ENCODE measurements around the gene LRRN3. TPM values are rescaled to one million over a fixed set of nuclear protein-coding genes. Genes with fewer than 3 reads are reported as not detected.

The LRRN3 gene
- total RNA-seq, 2 experiments from 2014 or later, result 5.4 to 5.8 TPM

GRCh38 chr7:111108496-111108895 lies 17.6 kb downstream of the LRRN3 start:
- DNase-seq, result no peak
- Mint-ChIP-seq H3K4me1 (ENCODE audit: low read depth) (peaks cover 57% of the 10 kb centered on the region), H3K27me3 (ENCODE audit: low read depth) (no peaks in the 10 kb centered on the region), H3K4me3 (no peak overlapping the region), H3K27ac (no peak overlapping the region), H3K9me3 (peaks cover 1% of the 10 kb centered on the region), H3K36me3 (ENCODE audit: low read depth) (peaks cover 22% of the 10 kb centered on the region)
- intact Hi-C loops (cut with micrococcal nuclease), result loop anchor here (1.0 kb wide), 1 partner anchor 14 kb away; no protein-coding TSS in a partner anchor
- CTCF ChIA-PET, result interaction anchor here (0.9 kb wide), 1 partner anchor 10 kb away, joined by 4 read pairs; no protein-coding TSS in a partner anchor

- Mint-ChIP-seq H3K36me3 (ENCODE audit: low read depth) (peaks cover 23% of the 10 kb centered on the region), H3K27ac (peak overlapping the region; percentile 53), H3K9me3 (peaks cover 1% of the 10 kb centered on the region), H3K27me3 (ENCODE audit: low read depth) (no peaks in the 10 kb centered on the region), H3K4me3 (no peak overlapping the region), H3K4me1 (ENCODE audit: low read depth) (peaks cover 47% of the 10 kb centered on the region)
- no peak for DNase-seq
- intact Hi-C loops (cut with micrococcal nuclease), result no loop called here
- CTCF ChIA-PET, result interaction anchor here (1.6 to 1.7 kb wide), 2 partner anchors 13 to 26 kb away, joined by 7 to 9 read pairs; no protein-coding TSS in a partner anchor
Observed at GRCh38 chr7:111112439-111112838, 21.5 kb downstream of the LRRN3 start.

- Mint-ChIP-seq H3K9me3 (peaks cover 1% of the 10 kb centered on the region), H3K27me3 (ENCODE audit: low read depth) (no peaks in the 10 kb centered on the region), H3K4me1 (ENCODE audit: low read depth) (peaks cover 42% of the 10 kb centered on the region), H3K27ac (peak overlapping the region; percentile 84), H3K36me3 (ENCODE audit: low read depth) (peaks cover 28% of the 10 kb centered on the region), H3K4me3 (no peak overlapping the region)
- intact Hi-C loops (cut with micrococcal nuclease), result loop anchor here (1.0 kb wide), 1 partner anchor 25 kb away; no protein-coding TSS in a partner anchor
- CTCF ChIA-PET, result interaction anchor here (0.7 to 1.6 kb wide), 2 partner anchors 11 to 25 kb away, joined by 3 to 7 read pairs; no protein-coding TSS in a partner anchor
- DNase-seq, result no peak
Observed at GRCh38 chr7:111113263-111114017, 22.5 kb downstream of the LRRN3 start.

DNA sequence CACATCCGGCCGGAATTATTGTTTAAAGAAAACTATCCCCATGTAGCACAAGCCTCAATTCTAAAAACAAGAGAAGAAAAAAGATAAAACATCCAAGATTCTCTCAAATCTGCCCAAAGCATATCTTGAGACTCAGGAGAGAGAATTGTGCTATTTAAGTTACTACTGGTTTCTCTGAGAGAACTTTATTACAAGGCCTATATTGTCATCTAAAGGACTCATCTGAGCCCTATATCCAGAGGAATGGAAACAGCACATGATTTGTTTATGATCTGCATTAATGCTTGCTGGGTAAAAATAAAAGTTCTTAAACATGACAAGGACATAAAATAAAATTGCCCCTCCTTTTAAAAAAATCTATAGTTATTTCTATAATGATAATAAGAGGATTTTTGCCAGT lies 25.0 kb downstream of the LRRN3 start:
- H3K9me3 Mint-ChIP-seq, result peaks cover 7% of the 10 kb centered on the region
- H3K36me3 Mint-ChIP-seq (ENCODE audit: low read depth), result peaks cover 38% of the 10 kb centered on the region
- intact Hi-C loops (cut with micrococcal nuclease), result no loop called here
- peaks cover 37% of the 10 kb centered on the region for H3K4me1 Mint-ChIP-seq (ENCODE audit: low read depth)
- DNase-seq, result no peak
- peak overlapping the region; percentile 15 for H3K27ac Mint-ChIP-seq
- no peak overlapping the region for H3K4me3 Mint-ChIP-seq
- H3K27me3 Mint-ChIP-seq (ENCODE audit: low read depth), result no peaks in the 10 kb centered on the region
- CTCF ChIA-PET, result no interaction called here

DNA sequence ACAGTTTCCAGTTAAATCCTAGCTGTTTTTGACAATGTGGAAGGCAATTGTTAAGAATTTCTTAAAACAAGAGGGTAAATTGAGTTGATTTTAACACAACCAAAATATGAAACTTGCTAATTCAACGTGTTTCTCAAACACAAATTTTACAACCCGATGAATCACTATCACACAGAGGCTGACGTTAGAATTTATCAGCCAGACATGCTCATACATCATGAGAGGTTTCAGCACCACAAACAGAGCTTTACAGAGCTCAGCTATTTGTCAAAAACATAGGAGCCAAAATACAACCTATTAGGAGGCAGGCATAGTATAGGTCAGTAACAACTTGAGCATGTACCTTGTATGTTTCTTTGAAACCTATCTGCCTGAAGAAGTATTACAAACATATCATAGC lies 36.1 kb downstream of the LRRN3 start:
- Mint-ChIP-seq H3K27ac (no peak overlapping the region), H3K9me3 (peaks cover 25% of the 10 kb centered on the region), H3K36me3 (ENCODE audit: low read depth) (peaks cover 25% of the 10 kb centered on the region), H3K4me3 (no peak overlapping the region), H3K4me1 (ENCODE audit: low read depth) (no peaks in the 10 kb centered on the region), H3K27me3 (ENCODE audit: low read depth) (no peaks in the 10 kb centered on the region)
- CTCF ChIA-PET, result no interaction called here
- no peak for DNase-seq
- intact Hi-C loops (cut with micrococcal nuclease), result no loop called here

DNA sequence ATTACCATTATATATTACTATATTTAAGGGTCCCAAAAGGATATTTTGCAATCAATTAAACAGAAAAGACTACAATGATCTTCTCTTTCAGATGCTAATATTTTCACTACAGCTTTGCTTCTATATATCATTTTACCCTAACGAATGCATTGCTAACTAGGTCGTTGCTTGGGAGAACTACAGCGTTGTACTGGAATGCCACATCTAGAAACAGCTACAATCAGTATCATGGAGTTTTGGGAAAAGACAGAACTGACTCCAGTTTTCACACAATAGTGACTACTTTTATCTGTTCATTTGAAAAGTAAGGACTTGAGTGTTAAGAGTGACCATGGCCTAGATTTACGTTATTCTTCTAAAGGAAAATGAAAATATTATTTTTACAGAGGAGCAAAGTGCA lies 38.5 kb downstream of the LRRN3 start:
- no peak overlapping the region for H3K27ac Mint-ChIP-seq

GRCh38 chr7:111132833-111133232 lies 41.9 kb downstream of the LRRN3 start:
- Mint-ChIP-seq H3K4me3 (no peak overlapping the region), H3K9me3 (peaks cover 4% of the 10 kb centered on the region), H3K27ac (no peak overlapping the region), H3K27me3 (ENCODE audit: low read depth) (no peaks in the 10 kb centered on the region), H3K36me3 (ENCODE audit: low read depth) (peaks cover 1% of the 10 kb centered on the region), H3K4me1 (ENCODE audit: low read depth) (peaks cover 5% of the 10 kb centered on the region)
- no peak for DNase-seq
- intact Hi-C loops (cut with micrococcal nuclease), result no loop called here
- CTCF ChIA-PET, result no interaction called here

More for the DNA sequence above, 38.5 kb downstream of the LRRN3 start:
- Mint-ChIP-seq H3K9me3 (peaks cover 14% of the 10 kb centered on the region), H3K4me3 (no peak overlapping the region), H3K4me1 (ENCODE audit: low read depth) (no peaks in the 10 kb centered on the region), H3K36me3 (ENCODE audit: low read depth) (peaks cover 9% of the 10 kb centered on the region), H3K27me3 (ENCODE audit: low read depth) (no peaks in the 10 kb centered on the region)
- DNase-seq, result no peak
- intact Hi-C loops (cut with micrococcal nuclease), result no loop called here
- CTCF ChIA-PET, result no interaction called here

- H3K4me3 Mint-ChIP-seq, result peak overlapping the region; percentile 62
Observed at GRCh38 chr7:111137296-111138192, 46.6 kb downstream of the LRRN3 start.

GRCh38 chr7:111138193-111138569 lies 47.3 kb downstream of the LRRN3 start:
- DNase-seq, result peak; percentile 86
- Mint-ChIP-seq H3K4me3 (peak overlapping the region; percentile 62), H3K36me3 (ENCODE audit: low read depth) (no peaks in the 10 kb centered on the region), H3K4me1 (ENCODE audit: low read depth) (peaks cover 32% of the 10 kb centered on the region), H3K9me3 (no peaks in the 10 kb centered on the region), H3K27ac (peak overlapping the region; percentile 92), H3K27me3 (ENCODE audit: low read depth) (no peaks in the 10 kb centered on the region)
- intact Hi-C loops (cut with micrococcal nuclease), result loop anchor here (1.0 kb wide), 6 partner anchors 25 to 424 kb away; partner anchors contain the start of gene IMMP2L
- CTCF ChIA-PET, result interaction anchor here (1.2 to 2.3 kb wide), 3 partner anchors 26 to 43 kb away, joined by 6 to 10 read pairs (median 7); no protein-coding TSS in a partner anchor

More at GRCh38 chr7:111137296-111138192, 46.6 kb downstream of the LRRN3 start:
- CTCF ChIA-PET, result interaction anchor here (0.7 to 2.3 kb wide), 4 partner anchors 25 to 85 kb away, joined by 3 to 10 read pairs (median 6); no protein-coding TSS in a partner anchor
- no peaks in the 10 kb centered on the region for H3K36me3 Mint-ChIP-seq (ENCODE audit: low read depth)
- peaks cover 32% of the 10 kb centered on the region for H3K4me1 Mint-ChIP-seq (ENCODE audit: low read depth)
- no peaks in the 10 kb centered on the region for H3K27me3 Mint-ChIP-seq (ENCODE audit: low read depth)
- intact Hi-C loops (cut with micrococcal nuclease), result loop anchor here (1.0 kb wide), 6 partner anchors 24 to 425 kb away; partner anchors contain the start of gene IMMP2L
- peak overlapping the region; percentile 92 for H3K27ac Mint-ChIP-seq
- H3K9me3 Mint-ChIP-seq, result no peaks in the 10 kb centered on the region
- DNase-seq, result peak; percentile 59

GRCh38 chr7:111138586-111138985 lies 47.7 kb downstream of the LRRN3 start:
- Mint-ChIP-seq H3K9me3 (no peaks in the 10 kb centered on the region), H3K4me3 (peak overlapping the region; percentile 62), H3K4me1 (ENCODE audit: low read depth) (peaks cover 32% of the 10 kb centered on the region), H3K27ac (peak overlapping the region; percentile 92), H3K36me3 (ENCODE audit: low read depth) (no peaks in the 10 kb centered on the region), H3K27me3 (ENCODE audit: low read depth) (no peaks in the 10 kb centered on the region)
- intact Hi-C loops (cut with micrococcal nuclease), result loop anchor here (1.0 kb wide), 6 partner anchors 25 to 424 kb away; partner anchors contain the start of gene IMMP2L
- CTCF ChIA-PET, result interaction anchor here (0.7 to 2.3 kb wide), 4 partner anchors 26 to 1311 kb away, joined by 3 to 10 read pairs (median 6); no protein-coding TSS in a partner anchor
- DNase-seq, result no peak

- H3K36me3 Mint-ChIP-seq (ENCODE audit: low read depth), result no peaks in the 10 kb centered on the region
- peaks cover 32% of the 10 kb centered on the region for H3K4me1 Mint-ChIP-seq (ENCODE audit: low read depth)
- intact Hi-C loops (cut with micrococcal nuclease), result no loop called here
- H3K27me3 Mint-ChIP-seq (ENCODE audit: low read depth), result no peaks in the 10 kb centered on the region
- no peak overlapping the region for H3K27ac Mint-ChIP-seq
- H3K9me3 Mint-ChIP-seq, result no peaks in the 10 kb centered on the region
- no peak for DNase-seq
- no peak overlapping the region for H3K4me3 Mint-ChIP-seq
- CTCF ChIA-PET, result interaction anchor here (0.9 kb wide), 1 partner anchor 13 kb away, joined by 4 read pairs; no protein-coding TSS in a partner anchor
Observed at GRCh38 chr7:111140091-111140865, 49.4 kb downstream of the LRRN3 start.
